ENCODE results near the gene SYNDIG1. TPM values are rescaled to one million over a fixed set of nuclear protein-coding genes. Genes with fewer than 3 reads are reported as not detected.

Gene SYNDIG1
- total RNA-seq, 1 experiment from 2014 or later = not detected

DNA sequence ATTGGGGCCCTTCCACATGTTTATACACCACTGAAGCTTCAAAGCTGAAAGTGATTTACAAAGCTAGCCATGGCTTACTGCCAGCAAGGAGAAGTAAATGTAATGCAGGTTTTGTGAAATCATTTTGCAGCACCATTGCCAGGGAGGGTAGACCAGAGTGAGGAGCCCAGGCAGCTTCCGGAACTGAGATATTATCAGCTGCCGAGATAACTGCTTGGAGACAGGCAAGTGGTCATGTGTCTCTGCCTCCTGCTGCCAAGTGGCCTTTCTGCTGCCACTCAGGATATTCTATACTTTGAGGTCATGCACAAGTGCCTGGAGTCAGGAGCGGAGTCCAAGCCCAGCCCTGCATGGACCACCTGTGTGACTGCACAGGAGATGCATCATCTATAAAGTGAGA, 160.2 kb downstream of the SYNDIG1 start:
- CTCF ChIA-PET = no interaction called here
- no peak overlapping the region for H3K27ac ChIP-seq (ENCODE audit: low read length)

DNA sequence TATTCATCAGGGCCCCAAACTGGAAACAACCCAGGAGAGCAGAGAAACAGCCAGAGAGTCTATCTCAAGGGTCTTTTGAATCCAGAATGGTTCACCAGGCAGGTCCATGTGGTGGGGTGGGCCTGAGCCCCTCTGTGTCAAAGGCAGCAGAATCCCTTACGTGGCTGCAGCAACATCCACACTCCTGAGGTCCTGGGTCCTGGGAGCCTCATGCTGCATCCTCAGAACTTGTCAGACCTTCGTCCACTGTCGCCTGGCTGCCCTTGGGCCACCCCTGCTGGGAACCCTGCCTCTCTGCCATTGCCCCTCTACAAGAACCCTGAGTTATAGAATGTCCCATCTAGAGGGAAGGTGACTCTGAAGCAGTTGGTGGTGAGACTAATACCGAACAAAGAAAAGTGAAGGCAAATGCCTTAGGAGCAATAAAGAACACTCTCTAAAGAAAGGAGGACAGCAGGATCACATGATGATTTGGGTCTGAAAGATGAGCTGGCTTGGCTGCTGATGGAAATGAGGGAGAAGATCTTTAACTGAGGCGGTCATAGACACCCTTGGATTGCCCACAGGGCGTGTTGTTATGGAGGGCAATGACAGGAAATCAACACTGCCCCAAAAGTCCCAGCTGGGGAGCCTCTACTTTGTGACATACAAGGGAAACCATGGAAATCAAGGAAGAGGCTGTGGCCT, 161.2 kb downstream of the SYNDIG1 start:
- peaks cover 22% of the 10 kb centered on the region for H3K27me3 ChIP-seq (ENCODE audit: low read length)
- no TSS peak for BruUV-seq (replicated peaks)
- intact Hi-C loops (cut with micrococcal nuclease) = no loop called here
- DNase-seq (no peak), ATAC-seq (no peak)
- H3K27ac ChIP-seq (ENCODE audit: low read length) = no peak overlapping the region
- no peaks in the 10 kb centered on the region for H3F3A ChIP-seq (ENCODE audit: low read length, unreplicated experiment)
- TF ChIP-seq, protein P1, sequence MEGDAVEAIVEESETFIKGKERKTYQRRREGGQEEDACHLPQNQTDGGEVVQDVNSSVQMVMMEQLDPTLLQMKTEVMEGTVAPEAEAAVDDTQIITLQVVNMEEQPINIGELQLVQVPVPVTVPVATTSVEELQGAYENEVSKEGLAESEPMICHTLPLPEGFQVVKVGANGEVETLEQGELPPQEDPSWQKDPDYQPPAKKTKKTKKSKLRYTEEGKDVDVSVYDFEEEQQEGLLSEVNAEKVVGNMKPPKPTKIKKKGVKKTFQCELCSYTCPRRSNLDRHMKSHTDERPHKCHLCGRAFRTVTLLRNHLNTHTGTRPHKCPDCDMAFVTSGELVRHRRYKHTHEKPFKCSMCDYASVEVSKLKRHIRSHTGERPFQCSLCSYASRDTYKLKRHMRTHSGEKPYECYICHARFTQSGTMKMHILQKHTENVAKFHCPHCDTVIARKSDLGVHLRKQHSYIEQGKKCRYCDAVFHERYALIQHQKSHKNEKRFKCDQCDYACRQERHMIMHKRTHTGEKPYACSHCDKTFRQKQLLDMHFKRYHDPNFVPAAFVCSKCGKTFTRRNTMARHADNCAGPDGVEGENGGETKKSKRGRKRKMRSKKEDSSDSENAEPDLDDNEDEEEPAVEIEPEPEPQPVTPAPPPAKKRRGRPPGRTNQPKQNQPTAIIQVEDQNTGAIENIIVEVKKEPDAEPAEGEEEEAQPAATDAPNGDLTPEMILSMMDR (conservative IDR thresholded peaks at IDR 0.05; ENCODE audit: low read depth, low read length) = no peak
- TF ChIP-seq EZH2 (IDR thresholded peaks at IDR 0.05; ENCODE audit: low read length, unreplicated experiment) = no peak
- TF ChIP-seq EZH2phosphoT487 (IDR thresholded peaks at IDR 0.05; ENCODE audit: borderline replicate concordance, low read length) = no peak
- H3K9me2 ChIP-seq (replicated peaks; ENCODE audit: low read length) = no peaks in the 10 kb centered on the region
- H3K4me1 ChIP-seq (ENCODE audit: insufficient read depth, low read length) = peaks cover 13% of the 10 kb centered on the region
- H3K4me3 ChIP-seq (ENCODE audit: low read length) = no peak overlapping the region
- no peak overlapping the region for H2AFZ ChIP-seq (ENCODE audit: low read length)
- POLR2A ChIA-PET (ENCODE audit: unreplicated experiment) = no interaction called here
- no peak overlapping the region for H3K9ac ChIP-seq (ENCODE audit: low read length)
- H3K79me2 ChIP-seq (ENCODE audit: low read length) = no peaks in the 10 kb centered on the region
- H4K20me1 ChIP-seq (ENCODE audit: low read length) = no peaks in the 10 kb centered on the region
- CTCF ChIA-PET = no interaction called here
- no peak overlapping the region for H3K4me2 ChIP-seq (ENCODE audit: low read length)
- H3K36me3 ChIP-seq (ENCODE audit: low read depth, low read length) = no peaks in the 10 kb centered on the region
- no peaks in the 10 kb centered on the region for H3K9me3 ChIP-seq (ENCODE audit: low read length)

More for the DNA sequence above, 160.2 kb downstream of the SYNDIG1 start:
- no peaks in the 10 kb centered on the region for H3K9me3 ChIP-seq (ENCODE audit: low read length)
- no TSS peak for BruUV-seq (replicated peaks)
- POLR2A ChIA-PET (ENCODE audit: unreplicated experiment) = no interaction called here
- no peak for ATAC-seq
- peaks cover 28% of the 10 kb centered on the region for H3K27me3 ChIP-seq (ENCODE audit: low read length)
- H2AFZ ChIP-seq (ENCODE audit: low read length) = no peak overlapping the region
- H4K20me1 ChIP-seq (ENCODE audit: low read length) = no peaks in the 10 kb centered on the region
- no peak overlapping the region for H3K4me2 ChIP-seq (ENCODE audit: low read length)
- H3K36me3 ChIP-seq (ENCODE audit: low read depth, low read length) = no peaks in the 10 kb centered on the region
- H3K4me3 ChIP-seq (ENCODE audit: low read length) = no peak overlapping the region
- intact Hi-C loops (cut with micrococcal nuclease) = no loop called here
- H3K4me1 ChIP-seq (ENCODE audit: insufficient read depth, low read length) = peaks cover 5% of the 10 kb centered on the region
- H3K9ac ChIP-seq (ENCODE audit: low read length) = no peak overlapping the region
- TF ChIP-seq EZH2 (IDR thresholded peaks at IDR 0.05; ENCODE audit: low read length, unreplicated experiment) (no peak), EZH2phosphoT487 (IDR thresholded peaks at IDR 0.05; ENCODE audit: borderline replicate concordance, low read length) (no peak)
- TF ChIP-seq, protein P1 (conservative IDR thresholded peaks at IDR 0.05; ENCODE audit: low read depth, low read length) = no peak
- DNase-seq = no peak
- H3K9me2 ChIP-seq (replicated peaks; ENCODE audit: low read length) = no peaks in the 10 kb centered on the region
- no peaks in the 10 kb centered on the region for H3K79me2 ChIP-seq (ENCODE audit: low read length)
- H3F3A ChIP-seq (ENCODE audit: low read length, unreplicated experiment) = no peaks in the 10 kb centered on the region

DNA sequence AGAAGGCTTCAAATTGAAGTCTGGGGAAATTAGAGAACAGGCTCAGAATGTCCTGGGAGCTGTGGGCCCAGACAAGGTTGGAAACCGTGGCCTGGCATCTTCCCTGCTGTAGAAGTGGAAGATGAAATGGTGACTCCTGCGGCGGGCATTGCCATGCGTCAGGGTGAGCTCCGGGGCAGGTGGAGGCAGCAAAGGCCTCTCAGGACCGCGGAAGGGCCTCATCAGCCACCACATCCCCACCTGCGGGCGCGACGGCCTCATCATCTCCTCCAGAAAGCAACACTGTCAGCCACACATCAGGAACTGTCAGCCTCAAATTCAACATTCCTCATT, 161.7 kb downstream of the SYNDIG1 start:
- Histone ChIP-seq H3K79me2 (ENCODE audit: low read length) (no peaks in the 10 kb centered on the region), H3K27me3 (ENCODE audit: low read length) (peaks cover 22% of the 10 kb centered on the region), H3K4me3 (ENCODE audit: low read length) (no peak overlapping the region), H3K4me1 (ENCODE audit: insufficient read depth, low read length) (peaks cover 13% of the 10 kb centered on the region), H3K4me2 (ENCODE audit: low read length) (no peak overlapping the region), H2AFZ (ENCODE audit: low read length) (no peak overlapping the region), H3K9ac (ENCODE audit: low read length) (no peak overlapping the region), H3F3A (ENCODE audit: low read length, unreplicated experiment) (no peaks in the 10 kb centered on the region), H3K9me2 (replicated peaks; ENCODE audit: low read length) (no peaks in the 10 kb centered on the region), H4K20me1 (ENCODE audit: low read length) (no peaks in the 10 kb centered on the region), H3K9me3 (ENCODE audit: low read length) (no peaks in the 10 kb centered on the region), H3K27ac (ENCODE audit: low read length) (no peak overlapping the region), H3K36me3 (ENCODE audit: low read depth, low read length) (no peaks in the 10 kb centered on the region)
- ChIA-PET POLR2A (ENCODE audit: unreplicated experiment) (no interaction called here), CTCF (no interaction called here)
- intact Hi-C loops (cut with micrococcal nuclease) = no loop called here
- ATAC-seq (no peak), DNase-seq (no peak)
- no TSS peak for BruUV-seq (replicated peaks)
- TF ChIP-seq EZH2 (IDR thresholded peaks at IDR 0.05; ENCODE audit: low read length, unreplicated experiment) (no peak), EZH2phosphoT487 (IDR thresholded peaks at IDR 0.05; ENCODE audit: borderline replicate concordance, low read length) (no peak)
- TF ChIP-seq, protein P1 (conservative IDR thresholded peaks at IDR 0.05; ENCODE audit: low read depth, low read length) = no peak

Measured in PC-3 (cell line).